HCT116 (cell line): ENCODE measurements around the gene OGFOD2. TPM values are rescaled to one million over a fixed set of nuclear protein-coding genes. Genes with fewer than 3 reads are reported as not detected.

Source experiments
- ATAC-seq: fragments of 200-7000 bp; cut with Tn5 transposase; 2 replicates; pipeline ENCODE4 v1.9.1; 2020; ENCODE audit warnings: mild to moderate bottlenecking, moderate library complexity
- BruUV-seq: library from RNA; stranded (reverse); fragments of 400-500 nt; replicated peaks from 2 replicates; lab custom pipeline; 2021; lab: Mats Ljungman, UMichigan
- CTCF ChIA-PET: fragments of 300-600 bp; sonication (Branson Sonifier 250); formaldehyde crosslinking; loops from one replicate; lab custom pipeline; 2021; ENCODE audit warnings: antibody characterized with exemption; lab: Charles Lee
- POLR2A ChIA-PET: fragments of 300-600, 350-600 bp; sonication (Branson Sonifier 250); formaldehyde crosslinking; loops from one replicate; lab custom pipeline; 2021; ENCODE audit warnings: antibody characterized with exemption; lab: Charles Lee
- RAD21 ChIA-PET, 2 experiments: fragments of 300-600 bp; sonication (Branson Sonifier 250); formaldehyde crosslinking; loops; one replicate each; lab custom pipeline; 2023; ENCODE audit warnings: low total read pairs in 2 of 2; ENCODE audit not compliant: uncharacterized antibody in 2 of 2, unreplicated experiment in 2 of 2, low non-redundant PET in 1 of 2; lab: Charles Lee
- DNase-seq: peaks from one replicate; pipeline ENCODE4 v3.0.0-alpha.2; 2010; ENCODE audit warnings: low read depth, low spot score
- H2AFZ ChIP-seq: fragments of 200-600 bp; shearing (Covaris generic), sonication (generic); 2 replicates; pipeline ENCODE4 v1.6.1; 2017; ENCODE audit warnings: low read depth, mixed run types, mixed read lengths, antibody characterized with exemption, low read length; ENCODE audit not compliant: poor library complexity, severe bottlenecking
- H3K27ac ChIP-seq: 2 replicates; pipeline ENCODE4 v1.5.1; 2012; ENCODE audit warnings: low read depth, low read length
- H3K27me3 ChIP-seq: fragments of 200-600 bp; sonication (generic); 2 replicates; pipeline ENCODE4 v1.6.1; 2016; ENCODE audit warnings: mixed run types, low read length, mixed read lengths; ENCODE audit not compliant: insufficient read depth
- H3K36me3 ChIP-seq, 2 experiments: fragments of 200-500 bp in 1 of 2; fragments of 200-600 bp in 1 of 2; sonication (Bioruptor generic) in 1 of 2; sonication (generic) in 1 of 2; 2 replicates each; pipeline versions ENCODE4 v1.5.1 to v1.6.1; 2014 to 2016; ENCODE audit warnings: low read length in 2 of 2, inconsistent platforms in 1 of 2, mixed read lengths in 1 of 2, mixed run types in 1 of 2; ENCODE audit not compliant: insufficient read depth in 2 of 2, control insufficient read depth in 1 of 2
- H3K4me1 ChIP-seq, 2 experiments: fragments of 200-600 bp in 1 of 2; sonication (generic) in 1 of 2; 2 replicates each; pipeline versions ENCODE4 v1.5.1 to v1.6.1; 2012 to 2017; ENCODE audit warnings: low read length in 2 of 2, inconsistent platforms in 1 of 2, mild to moderate bottlenecking in 1 of 2, mixed read lengths in 1 of 2, mixed run types in 1 of 2, moderate library complexity in 1 of 2; ENCODE audit not compliant: insufficient read depth in 2 of 2, control insufficient read depth in 1 of 2
- H3K4me2 ChIP-seq: fragments of 200-600 bp; sonication (generic); 2 replicates; pipeline ENCODE4 v1.6.1; 2017; ENCODE audit warnings: mixed run types, low read length, mixed read lengths
- H3K4me3 ChIP-seq, 2 experiments: fragments of 200-600 bp in 1 of 2; sonication (generic) in 1 of 2; replicated peaks in 1 of 2; 2 replicates each; pipeline ENCODE4 v1.5.1; 2011 to 2016; ENCODE audit warnings: low read length in 2 of 2, control low read depth in 1 of 2, low read depth in 1 of 2, mild to moderate bottlenecking in 1 of 2, mixed read lengths in 1 of 2, mixed run types in 1 of 2
- H3K79me2 ChIP-seq: fragments of 200-600 bp; sonication (generic); 2 replicates; pipeline ENCODE4 v1.6.1; 2017; ENCODE audit warnings: mild to moderate bottlenecking, mixed run types, low read length, moderate library complexity, mixed read lengths; ENCODE audit not compliant: insufficient read depth
- H3K9ac ChIP-seq: fragments of 200-600 bp; sonication (generic); 2 replicates; pipeline ENCODE4 v1.6.1; 2016; ENCODE audit warnings: low read length, mixed read lengths
- H3K9me2 ChIP-seq: fragments of 200-600 bp; sonication (generic), shearing (Covaris generic); 2 replicates; pipeline ENCODE4 v1.6.1; 2017; ENCODE audit warnings: mixed run types, mild to moderate bottlenecking, moderate library complexity; ENCODE audit not compliant: insufficient read depth
- H3K9me3 ChIP-seq, 2 experiments: fragments of 200-500 bp in 1 of 2; fragments of 200-600 bp in 1 of 2; sonication (Bioruptor generic) in 1 of 2; sonication (generic) in 1 of 2; 2 replicates each; pipeline ENCODE4 v1.6.1; 2014 to 2017; ENCODE audit warnings: low read length in 2 of 2, mixed read lengths in 2 of 2, inconsistent platforms in 1 of 2, low read depth in 1 of 2, mild to moderate bottlenecking in 1 of 2, mixed run types in 1 of 2, moderate library complexity in 1 of 2; ENCODE audit not compliant: control insufficient read depth in 1 of 2, insufficient read depth in 1 of 2
- H4K20me1 ChIP-seq: fragments of 200-600 bp; sonication (generic), shearing (Covaris generic); 2 replicates; pipeline ENCODE4 v1.6.1; 2017; ENCODE audit warnings: mixed run types, mild to moderate bottlenecking, moderate library complexity; ENCODE audit not compliant: insufficient read depth
- EZH2phosphoT487 ChIP-seq: fragments of 200-600 bp; IDR thresholded peaks from 2 replicates; pipeline ENCODE4 v1.6.1; 2018; ENCODE audit warnings: antibody characterized with exemption, borderline replicate concordance
- JUND ChIP-seq: IDR thresholded peaks from 2 replicates; pipeline ENCODE4 v1.6.1; 2012
- MAX ChIP-seq: IDR thresholded peaks from 2 replicates; pipeline ENCODE4 v1.6.1; 2012
- POLR2AphosphoS5 ChIP-seq: IDR thresholded peaks from 2 replicates; pipeline ENCODE4 v1.6.1; 2011; ENCODE audit warnings: mild to moderate bottlenecking, low read depth, low read length, moderate library complexity
- SIN3A ChIP-seq: IDR thresholded peaks from 2 replicates; pipeline ENCODE4 v1.6.1; 2012; ENCODE audit warnings: low read depth
- intact Hi-C: fragments of 100-400 bp; cut with micrococcal nuclease; formaldehyde crosslinking; loops from 2 replicates; pipeline ENCODE4 v1.10.0; 2022
- total RNA-seq: library from RNA; stranded (reverse); gene quantifications from one replicate; pipeline ENCODE4 v1.2.1, GENCODE V29; 2021; ENCODE audit not compliant: unreplicated experiment
- TF ChIP-seq, protein P1 (sequence below), 3 experiments: fragments of 200-600 bp in 1 of 3; sonication (generic) in 1 of 3; IDR thresholded peaks in 2 of 3; conservative IDR thresholded peaks in 1 of 3; 2 replicates each; pipeline ENCODE4 v1.5.1; 2012 to 2017; ENCODE audit warnings: low read depth in 2 of 3, low read length in 2 of 3, antibody characterized with exemption in 1 of 3, borderline replicate concordance in 1 of 3, control low read depth in 1 of 3, mild to moderate bottlenecking in 1 of 3, mixed read lengths in 1 of 3, mixed run types in 1 of 3, moderate library complexity in 1 of 3; ENCODE audit not compliant: insufficient read depth in 1 of 3

The OGFOD2 gene
- total RNA-seq, 1 experiment from 2014 or later: 29.5 TPM

- Histone ChIP-seq H4K20me1 (no peaks in the 10 kb centered on the region), H3K4me2 (no peak overlapping the region), H3K36me3 (no peaks in the 10 kb centered on the region), H3K79me2 (no peaks in the 10 kb centered on the region), H3K9me2 (no peaks in the 10 kb centered on the region), H3K4me1 (no peaks in the 10 kb centered on the region), H3K27me3 (no peaks in the 10 kb centered on the region), H3K4me3 (no peak overlapping the region), H2AFZ (no peak overlapping the region), H3K9me3 (no peaks in the 10 kb centered on the region), H3K27ac (no peak overlapping the region), H3K9ac (no peak overlapping the region)
- TF ChIP-seq, protein P1, sequence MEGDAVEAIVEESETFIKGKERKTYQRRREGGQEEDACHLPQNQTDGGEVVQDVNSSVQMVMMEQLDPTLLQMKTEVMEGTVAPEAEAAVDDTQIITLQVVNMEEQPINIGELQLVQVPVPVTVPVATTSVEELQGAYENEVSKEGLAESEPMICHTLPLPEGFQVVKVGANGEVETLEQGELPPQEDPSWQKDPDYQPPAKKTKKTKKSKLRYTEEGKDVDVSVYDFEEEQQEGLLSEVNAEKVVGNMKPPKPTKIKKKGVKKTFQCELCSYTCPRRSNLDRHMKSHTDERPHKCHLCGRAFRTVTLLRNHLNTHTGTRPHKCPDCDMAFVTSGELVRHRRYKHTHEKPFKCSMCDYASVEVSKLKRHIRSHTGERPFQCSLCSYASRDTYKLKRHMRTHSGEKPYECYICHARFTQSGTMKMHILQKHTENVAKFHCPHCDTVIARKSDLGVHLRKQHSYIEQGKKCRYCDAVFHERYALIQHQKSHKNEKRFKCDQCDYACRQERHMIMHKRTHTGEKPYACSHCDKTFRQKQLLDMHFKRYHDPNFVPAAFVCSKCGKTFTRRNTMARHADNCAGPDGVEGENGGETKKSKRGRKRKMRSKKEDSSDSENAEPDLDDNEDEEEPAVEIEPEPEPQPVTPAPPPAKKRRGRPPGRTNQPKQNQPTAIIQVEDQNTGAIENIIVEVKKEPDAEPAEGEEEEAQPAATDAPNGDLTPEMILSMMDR (IDR thresholded peaks at IDR 0.05 in 2 of 3, conservative IDR thresholded peaks at IDR 0.05 in 1 of 3; ENCODE audit: borderline replicate concordance in 1 of 3, insufficient read depth in 1 of 3, low read depth in 2 of 3, low read length in 2 of 3): no peak
- TF ChIP-seq JUND (no peak), MAX (no peak), EZH2phosphoT487 (no peak), POLR2AphosphoS5 (no peak)
- ChIA-PET POLR2A (no interaction called here), RAD21 (no interaction called here), CTCF (no interaction called here)
- no TSS peak for BruUV-seq
- intact Hi-C loops: no loop called here
- DNase-seq (no peak), ATAC-seq (no peak)
Observed at GRCh38 chr12:122990561-122990960, 15.5 kb downstream of the OGFOD2 start.

DNA sequence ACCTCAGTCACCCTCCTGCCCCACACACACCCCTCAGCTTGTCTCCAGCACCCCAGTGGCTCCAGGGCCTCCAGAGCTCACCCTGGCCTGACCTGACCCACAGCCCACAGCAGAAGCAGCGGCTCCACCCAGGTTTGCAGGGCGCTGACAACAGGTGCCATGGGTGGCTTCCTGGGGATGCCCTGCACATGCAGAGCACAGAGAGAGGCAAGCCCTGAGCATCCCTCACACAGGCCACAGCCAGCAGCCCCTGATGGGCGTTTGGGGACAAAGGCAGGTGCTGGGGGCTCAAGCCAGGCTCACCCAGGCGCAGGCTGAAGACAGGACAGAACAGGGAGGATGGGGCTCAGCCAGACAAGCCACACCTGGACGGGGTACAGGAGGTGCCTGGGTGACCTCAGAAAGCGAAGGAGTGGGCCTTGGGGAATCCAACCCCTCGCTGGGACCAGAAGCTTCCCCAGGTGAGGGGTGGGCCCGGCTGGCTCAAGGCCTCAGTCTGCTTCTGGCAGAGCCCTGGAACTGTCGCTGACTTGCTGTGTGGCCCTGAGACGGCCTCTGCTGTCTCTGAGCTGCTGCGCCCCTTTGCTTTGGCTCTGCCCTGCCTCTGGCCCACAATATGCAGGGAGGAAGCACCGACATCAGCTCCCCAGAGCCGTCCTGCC, 16.0 kb downstream of the OGFOD2 start:
- POLR2A ChIA-PET: no interaction called here

More for the DNA sequence above, 16.0 kb downstream of the OGFOD2 start:
- Histone ChIP-seq H3K9me3 (no peaks in the 10 kb centered on the region), H3K4me1 (no peaks in the 10 kb centered on the region), H3K27me3 (no peaks in the 10 kb centered on the region), H4K20me1 (no peaks in the 10 kb centered on the region), H3K4me2 (no peak overlapping the region), H2AFZ (no peak overlapping the region), H3K9ac (no peak overlapping the region), H3K4me3 (no peak overlapping the region), H3K36me3 (no peaks in the 10 kb centered on the region), H3K79me2 (no peaks in the 10 kb centered on the region), H3K27ac (no peak overlapping the region), H3K9me2 (no peaks in the 10 kb centered on the region)
- intact Hi-C loops: no loop called here
- no peak for ATAC-seq
- BruUV-seq: no TSS peak
- CTCF ChIA-PET: no interaction called here
- RAD21 ChIA-PET: no interaction called here
- no peak for DNase-seq
- no peak for TF ChIP-seq SIN3A
- TF ChIP-seq, protein P1 (IDR thresholded peaks at IDR 0.05 in 2 of 3, conservative IDR thresholded peaks at IDR 0.05 in 1 of 3; ENCODE audit: borderline replicate concordance in 1 of 3, insufficient read depth in 1 of 3, low read depth in 2 of 3, low read length in 2 of 3): no peak
